ENCODE measurements around the gene TNFAIP2. TPM values are rescaled to one million over a fixed set of nuclear protein-coding genes. Genes with fewer than 3 reads are reported as not detected.

TNFAIP2 gene
- total RNA-seq, 1 experiment from 2014 or later = 397 TPM

DNA sequence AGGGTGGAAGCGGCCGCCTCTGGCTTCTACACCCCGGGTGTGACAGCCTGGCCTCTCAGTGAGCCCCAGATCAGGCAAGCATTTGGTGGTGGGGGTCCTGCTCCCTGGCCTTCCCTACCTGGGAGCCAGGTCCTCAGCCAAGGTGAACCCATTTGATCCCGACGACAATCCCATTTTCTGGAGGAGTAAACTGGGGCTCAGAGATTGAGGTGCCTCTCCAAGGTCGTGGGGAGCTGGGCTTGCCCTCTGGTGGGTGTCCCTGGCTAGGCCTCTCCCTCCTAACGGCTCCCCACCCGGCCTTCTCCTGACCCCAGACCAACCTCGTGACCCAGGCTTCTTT lies 31.4 kb upstream of the TNFAIP2 start:
- no peak for DNase-seq (ENCODE audit: extremely low read depth, low read depth)

DNA sequence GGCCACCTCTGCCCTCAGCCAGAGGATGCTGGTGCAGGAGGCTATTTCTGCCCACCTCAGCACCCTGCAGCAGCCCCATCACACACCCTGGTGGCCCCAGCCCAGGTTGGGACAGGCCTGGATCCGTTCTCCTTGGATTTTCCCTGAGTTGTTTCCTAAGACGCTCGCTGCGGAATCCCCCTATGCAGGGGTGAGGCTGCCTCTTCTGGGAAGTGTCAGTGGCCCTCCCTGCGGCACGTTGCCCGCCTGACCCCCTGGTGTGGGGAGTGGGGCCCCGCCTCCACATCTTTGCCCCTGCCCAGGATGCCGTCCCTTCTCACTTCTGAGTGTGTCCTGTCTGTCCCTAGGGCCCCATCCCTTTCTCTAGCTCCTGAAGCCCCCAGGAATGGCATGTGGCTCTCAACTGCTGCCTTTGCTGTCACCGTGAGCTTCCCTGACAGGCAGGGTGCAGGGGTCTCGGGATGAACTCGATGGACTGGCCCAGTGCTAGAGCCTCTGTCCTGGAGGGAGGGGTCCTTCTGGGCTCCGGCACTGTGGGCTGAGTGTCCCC lies 29.3 kb upstream of the TNFAIP2 start:
- no peak for DNase-seq (ENCODE audit: extremely low read depth, low read depth)

DNA sequence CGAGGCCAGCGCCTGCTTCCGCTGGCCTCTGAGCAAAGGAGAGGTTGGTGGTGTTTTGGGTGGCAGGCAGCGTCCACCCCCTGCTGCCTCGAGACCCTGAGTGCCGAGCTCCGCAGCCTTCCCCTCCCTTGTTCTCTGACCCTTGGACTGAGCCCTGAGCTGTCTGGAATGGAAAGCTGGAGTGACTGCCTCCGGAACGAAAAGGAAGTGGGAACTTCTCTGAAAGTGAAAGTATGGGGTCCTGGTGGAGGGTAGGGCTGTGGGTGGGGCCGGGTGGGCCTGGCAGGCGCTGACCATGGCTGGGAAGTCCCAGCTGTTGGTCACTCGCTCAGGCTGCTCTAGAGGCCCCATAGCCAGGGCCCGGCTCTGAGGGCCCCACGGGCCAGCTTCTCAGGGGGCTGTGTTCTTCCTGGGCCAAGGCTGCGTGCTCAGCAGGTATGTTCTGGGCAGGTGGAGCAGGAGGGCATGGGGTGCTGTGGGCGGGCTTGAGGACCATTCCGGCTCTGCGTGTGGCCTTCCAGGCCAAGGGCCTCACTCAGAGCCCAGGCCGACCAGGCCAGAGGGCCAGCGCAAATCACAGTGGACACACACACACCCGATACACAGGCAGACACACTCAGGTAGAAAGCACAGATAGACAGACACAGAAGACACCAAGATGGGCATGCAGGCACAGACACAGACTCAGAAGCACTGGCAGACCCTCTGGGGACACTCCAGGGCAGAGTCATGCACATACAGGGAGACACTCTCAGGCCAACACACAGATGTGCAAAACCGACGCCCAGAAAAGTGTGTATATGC lies 28.7 kb upstream of the TNFAIP2 start, which contains the start of gene EXOC3L4:
Gene EXOC3L4, plus strand, starts transcription at position 320 of the 804 bp plus-strand sequence. CDS start 5,495 bp downstream, outside the sequence.
- no peak for DNase-seq (ENCODE audit: extremely low read depth, low read depth)

DNA sequence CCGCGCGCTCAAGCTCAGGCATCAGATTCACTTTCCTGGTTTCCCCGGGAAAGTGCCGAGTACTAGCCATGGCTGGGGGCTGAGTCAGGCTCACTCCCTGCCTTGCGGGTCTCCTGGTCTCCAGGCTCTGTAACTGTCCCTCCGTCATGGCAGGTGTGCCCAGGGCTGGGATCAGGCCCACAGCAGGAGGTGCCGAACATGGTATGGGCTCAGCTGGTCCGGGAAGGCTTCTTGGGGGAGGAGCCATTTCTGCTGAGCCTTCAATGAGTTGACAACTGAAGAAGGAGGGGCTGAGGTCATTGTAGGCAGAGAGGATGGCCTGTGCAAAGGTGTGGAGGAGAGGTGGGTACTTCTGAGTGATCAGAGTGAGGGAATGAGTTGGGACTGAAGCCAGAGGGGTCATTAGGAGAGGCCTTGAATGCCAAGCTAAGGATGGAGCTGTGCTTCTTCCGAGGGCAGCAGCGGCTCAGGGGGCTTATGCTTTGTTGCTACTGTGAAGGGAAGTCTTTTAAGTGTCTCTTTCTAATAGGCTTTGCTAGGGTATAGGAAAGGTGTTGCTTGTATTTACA lies 28.0 kb upstream of the TNFAIP2 start:
- DNase-seq (ENCODE audit: extremely low read depth, low read depth) = no peak

DNA sequence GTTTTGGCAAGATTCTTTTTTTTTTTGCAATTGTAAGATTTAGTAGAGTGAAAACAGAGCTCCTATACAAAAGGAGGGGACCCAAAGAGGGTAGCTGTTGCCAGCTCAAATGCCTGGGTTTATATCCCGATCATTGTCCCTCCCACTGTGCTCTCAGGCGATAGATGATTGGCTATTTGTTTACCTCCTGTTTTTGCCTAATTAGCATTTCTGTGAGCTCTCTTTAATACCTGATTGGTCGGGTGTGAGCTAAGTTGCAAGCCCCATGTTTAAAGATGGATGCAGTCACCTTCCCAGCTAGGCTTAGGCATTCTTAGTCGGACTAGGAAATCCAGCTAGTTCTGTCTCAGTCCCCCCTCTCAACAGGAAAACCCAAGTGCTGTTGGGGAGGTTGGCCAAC lies 26.9 kb upstream of the TNFAIP2 start:
- DNase-seq (ENCODE audit: extremely low read depth, low read depth) = no peak

DNA sequence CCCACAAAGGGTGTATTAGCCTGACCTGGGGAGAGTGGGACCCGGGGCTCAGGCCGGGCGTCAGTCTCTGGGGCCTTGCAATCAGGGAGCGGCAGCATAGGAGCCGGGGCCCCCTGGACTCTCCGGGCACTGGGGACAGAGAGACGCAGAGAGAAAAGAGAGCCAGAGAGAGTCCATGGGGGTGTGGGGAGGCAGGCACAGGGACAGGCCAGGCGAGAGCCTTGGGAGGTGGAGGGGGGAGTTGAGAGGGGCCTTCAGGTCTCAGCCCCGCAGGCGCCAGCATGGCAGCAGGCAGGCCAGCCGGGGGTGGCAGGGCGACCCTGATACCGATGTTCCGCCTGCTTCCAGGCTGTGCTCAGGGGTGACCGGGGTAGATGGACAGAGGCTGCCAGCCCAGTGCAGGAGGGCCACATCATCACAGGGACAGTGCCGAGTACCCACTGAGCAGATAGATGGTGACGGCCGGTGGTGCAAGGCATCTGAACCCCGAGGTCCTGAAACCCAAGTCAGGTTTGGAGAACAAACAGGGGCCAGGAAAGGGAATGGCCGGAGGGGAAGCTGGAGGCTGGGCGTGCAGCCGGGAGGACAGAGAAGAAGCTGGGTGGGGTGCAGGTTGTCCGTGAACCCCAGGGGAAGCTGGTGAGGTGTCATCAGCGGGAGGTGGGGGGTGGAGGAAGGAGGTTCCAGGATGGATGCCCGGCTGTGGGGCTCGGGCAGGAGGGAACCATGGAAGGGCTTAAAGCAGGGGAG lies 25.8 kb upstream of the TNFAIP2 start:
- DNase-seq (ENCODE audit: extremely low read depth, low read depth) = no peak

DNA sequence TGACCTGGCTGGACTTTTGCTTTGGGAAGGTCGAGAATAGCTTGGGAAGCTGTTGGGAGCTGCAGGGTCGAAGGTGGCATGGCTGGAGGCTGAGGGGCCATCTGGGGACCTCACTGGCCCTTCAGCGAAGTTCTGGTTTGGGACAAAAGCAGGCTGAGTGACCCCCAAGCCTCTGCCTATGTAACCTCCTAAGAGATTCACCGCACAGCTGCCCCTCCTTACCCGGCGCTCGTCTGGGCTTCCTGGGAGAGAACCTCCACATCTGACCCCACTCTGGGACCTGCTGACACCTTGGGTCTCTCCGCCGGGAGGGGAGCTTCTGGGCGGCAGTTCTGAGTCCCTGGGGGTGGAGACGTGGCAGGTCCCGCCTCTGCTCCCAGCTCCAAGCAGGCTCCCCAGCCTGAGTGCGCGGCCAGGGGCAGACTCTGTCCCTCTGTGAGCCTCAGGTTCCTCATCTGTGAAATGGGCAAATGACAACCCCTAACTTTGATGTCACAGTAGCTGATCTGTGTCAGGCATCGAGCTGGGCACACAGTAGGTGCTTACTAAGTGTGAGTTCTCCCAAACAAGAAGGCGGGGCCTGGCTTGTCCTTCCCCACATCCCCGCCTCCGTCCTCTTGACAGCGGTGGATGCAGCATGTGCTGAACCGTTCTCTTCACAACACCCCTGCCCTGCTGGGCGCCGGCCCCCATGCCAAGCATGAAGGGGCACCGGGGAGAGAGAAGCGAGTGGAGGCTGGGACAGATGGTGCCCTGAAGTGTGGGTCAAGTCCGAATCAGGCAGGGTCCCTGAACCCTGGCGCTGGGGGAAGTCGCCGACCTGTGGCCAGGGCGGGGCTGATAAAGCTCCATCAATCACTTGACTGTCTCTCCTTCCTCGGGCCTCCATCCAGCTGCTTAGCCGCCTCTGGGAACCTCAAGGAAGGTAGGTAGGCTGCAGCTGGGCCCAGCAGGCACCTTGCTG lies 25.0 kb upstream of the TNFAIP2 start:
- DNase-seq (ENCODE audit: extremely low read depth, low read depth) = no peak

DNA sequence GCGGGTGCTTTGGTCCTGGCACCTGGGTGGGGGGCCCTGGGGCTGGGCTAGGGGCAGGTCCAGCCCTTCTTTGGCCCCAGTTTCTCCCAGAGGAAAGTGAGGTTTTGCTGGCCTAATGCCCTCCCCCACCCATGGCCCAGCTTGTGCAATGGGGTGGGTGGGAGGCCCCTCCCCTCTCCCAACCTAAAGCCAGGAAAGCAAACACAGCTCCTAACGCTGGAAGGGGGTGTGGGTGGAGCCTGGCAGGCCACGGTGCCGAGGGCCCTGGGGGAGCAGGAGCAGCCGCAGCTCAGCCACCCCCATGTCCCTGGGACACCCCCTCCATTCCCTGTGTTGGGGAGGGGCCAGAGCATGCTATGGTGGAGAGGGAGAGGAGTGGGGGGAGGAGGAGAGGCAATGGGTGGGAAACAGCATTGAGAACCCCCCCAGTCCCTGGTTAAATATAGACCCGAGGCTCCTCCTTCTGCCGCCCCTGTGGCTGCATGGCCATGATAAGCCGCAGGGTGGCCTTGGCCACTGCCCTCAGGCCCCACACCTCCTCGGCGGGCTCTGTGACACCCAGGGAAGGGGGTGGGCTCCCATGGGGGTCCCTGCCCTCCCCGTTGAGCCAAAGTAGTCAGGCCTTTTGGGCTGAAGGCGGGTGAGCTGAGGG lies 24.1 kb upstream of the TNFAIP2 start:
- DNase-seq (ENCODE audit: extremely low read depth, low read depth) = no peak

DNA sequence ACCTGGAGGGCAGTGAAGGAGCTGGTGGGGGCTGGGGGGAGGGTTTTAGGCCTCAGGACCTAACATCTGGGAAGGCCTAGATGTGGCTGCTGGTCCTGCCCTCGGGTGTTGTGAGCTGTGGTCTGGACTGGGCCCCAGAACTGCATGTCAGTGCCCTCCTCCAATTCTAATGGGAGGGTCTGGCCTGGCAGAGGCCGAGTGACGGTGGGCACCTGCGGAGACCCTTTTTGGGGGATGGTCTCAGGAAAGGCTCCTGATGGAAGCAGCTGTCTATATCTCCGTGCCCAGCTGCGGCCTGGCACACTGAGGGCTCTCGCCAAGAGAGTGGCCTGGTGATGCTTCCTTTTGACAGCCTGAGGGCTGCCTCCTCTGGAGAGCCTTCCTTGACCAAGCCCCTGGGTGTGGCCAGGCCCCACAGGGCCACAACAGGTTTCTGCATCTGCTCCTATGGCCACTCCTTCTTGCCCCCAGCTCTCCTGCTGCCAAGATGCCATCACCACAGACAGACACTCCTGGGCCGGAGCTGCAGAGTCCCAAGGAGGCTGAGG lies 23.5 kb upstream of the TNFAIP2 start:
- no peak for DNase-seq (ENCODE audit: extremely low read depth, low read depth)

DNA sequence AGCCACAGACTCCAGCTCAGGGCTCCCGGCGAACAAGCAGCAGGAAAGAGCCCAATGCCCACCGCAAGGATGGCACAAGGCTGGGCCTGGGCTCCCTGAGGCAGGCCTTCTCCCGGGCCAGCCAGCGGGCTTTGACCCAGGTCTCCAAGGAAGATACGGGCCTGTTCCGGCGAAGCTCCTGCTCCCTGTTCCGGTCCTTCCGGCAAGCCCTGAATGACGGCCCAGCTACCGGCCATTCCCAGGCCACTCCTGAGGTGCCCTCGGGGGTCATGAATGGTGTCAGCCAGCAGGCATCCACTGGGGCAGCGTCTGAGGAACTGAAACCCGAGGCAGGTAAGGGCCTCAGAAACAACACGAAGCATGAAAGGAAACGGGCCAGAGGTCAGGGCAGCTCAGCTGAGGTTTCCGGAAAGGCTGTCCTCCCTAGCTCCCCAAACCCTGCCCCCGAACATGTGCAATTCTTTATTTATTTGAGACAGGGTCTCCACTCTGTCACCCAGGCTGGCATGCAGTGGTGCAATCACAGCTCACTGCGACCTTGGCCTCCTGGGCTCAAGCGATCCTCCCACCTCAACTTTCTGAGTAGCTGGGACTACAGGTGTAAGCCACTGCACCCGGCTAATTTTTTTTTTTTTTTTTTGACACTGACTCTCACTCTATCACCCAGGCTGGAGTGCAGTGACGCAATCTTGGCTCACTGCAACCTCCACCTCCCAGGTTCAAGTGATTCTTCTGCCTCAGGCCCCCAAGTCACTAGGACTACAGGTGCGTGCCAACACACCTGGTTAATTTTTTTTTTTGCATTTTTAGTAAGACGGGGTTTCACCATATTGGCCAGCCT lies 22.8 kb upstream of the TNFAIP2 start:
- no peak for DNase-seq (ENCODE audit: extremely low read depth, low read depth)

DNA sequence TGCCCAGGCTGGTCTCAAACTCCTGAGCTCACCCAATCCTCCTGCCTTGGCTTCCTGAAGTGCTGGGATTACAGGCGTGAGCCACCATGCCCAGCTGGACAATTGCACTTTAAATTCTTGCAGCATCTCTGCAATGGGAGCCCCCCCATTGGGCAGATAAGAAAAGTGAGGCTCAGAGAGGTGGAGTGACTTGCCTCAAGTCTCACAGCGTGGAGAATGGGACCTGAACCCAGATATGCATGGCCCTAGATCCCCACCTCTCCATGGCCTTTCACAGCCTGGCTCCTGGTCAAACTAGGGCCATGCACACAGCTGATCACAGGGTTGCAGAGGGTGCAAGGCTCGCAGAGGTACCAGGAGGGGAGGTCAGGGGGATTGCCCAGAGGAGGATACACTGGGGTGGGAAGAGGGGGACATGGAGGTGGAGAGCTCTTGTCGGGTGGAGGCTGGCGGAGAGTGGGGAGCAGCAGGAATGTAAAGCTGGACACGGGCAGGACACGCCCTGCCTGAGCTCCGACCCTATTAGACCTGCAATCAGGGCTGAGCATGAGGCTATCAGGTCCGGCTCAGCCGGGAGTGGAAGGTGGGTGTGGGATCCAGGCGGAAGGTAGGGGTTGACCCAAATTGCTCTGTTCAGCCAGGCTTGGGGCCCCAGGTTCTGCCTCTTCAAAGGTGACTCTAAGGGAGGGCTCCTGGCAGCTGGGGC lies 21.9 kb upstream of the TNFAIP2 start:
- DNase-seq (ENCODE audit: extremely low read depth, low read depth) = no peak

DNA sequence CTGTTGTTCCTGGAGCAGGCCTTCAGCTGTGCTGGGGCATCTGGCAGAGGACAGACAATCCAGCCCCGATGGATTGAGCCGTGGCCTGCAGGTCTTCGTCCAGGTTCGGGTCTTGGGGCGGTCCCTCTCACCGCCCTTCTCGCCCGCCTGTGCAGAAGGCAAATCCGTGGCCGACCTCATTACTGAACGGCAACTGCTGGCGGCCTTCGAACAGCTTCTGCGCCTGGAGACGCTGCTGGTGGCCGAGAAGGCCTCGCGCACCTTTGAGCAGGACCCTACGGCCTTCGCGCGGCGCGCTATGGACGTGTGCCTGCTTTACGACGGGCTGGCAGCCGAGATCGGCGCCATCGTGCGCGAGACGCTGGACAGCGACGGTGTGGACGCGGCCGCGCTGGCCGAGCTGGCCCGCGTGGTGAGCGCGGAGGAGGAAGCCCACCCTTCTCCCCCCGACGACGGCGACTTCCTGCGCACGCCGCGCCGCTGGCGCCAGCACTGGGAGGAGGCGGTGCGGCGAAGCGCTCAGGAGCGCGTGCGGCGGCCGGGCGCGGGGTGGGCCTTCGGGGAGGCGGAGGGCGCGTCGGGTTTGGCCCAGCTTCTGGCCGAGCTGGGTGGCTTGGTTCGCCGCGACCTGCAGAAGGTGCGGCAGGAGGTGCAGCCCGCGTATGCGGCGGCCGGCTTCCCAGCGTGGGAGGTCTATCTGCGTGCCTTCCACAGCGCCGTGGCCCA lies 21.1 kb upstream of the TNFAIP2 start:
- no peak for DNase-seq (ENCODE audit: extremely low read depth, low read depth)

DNA sequence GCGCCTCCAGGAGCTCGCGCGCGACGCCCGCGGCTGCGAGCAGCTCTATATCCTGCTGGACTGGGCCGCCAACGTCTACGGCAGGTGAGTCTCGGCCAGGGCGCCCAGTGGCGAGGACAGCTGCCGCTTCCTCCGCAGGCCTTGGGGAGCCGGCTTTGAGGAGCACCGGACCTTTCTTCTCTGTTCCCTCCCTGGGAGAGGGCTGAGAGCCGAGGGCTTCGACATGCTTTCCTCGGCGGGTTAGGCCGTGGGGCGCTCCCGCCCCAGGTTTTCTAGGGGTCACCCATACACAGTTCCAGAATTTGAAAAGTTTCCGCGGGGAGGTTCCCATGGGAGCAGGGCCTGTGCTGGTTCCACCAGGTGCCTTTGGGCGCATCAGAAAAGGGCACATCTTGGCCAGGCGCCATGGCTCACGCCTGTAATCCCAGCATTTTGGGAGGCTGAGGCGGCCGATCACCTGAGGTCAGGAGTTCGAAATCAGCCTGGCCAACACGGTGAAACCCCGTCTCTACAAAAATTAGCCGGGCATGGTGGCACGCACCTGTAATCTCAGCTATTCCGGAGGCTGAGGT lies 20.5 kb upstream of the TNFAIP2 start:
- DNase-seq (ENCODE audit: extremely low read depth, low read depth) = no peak

DNA sequence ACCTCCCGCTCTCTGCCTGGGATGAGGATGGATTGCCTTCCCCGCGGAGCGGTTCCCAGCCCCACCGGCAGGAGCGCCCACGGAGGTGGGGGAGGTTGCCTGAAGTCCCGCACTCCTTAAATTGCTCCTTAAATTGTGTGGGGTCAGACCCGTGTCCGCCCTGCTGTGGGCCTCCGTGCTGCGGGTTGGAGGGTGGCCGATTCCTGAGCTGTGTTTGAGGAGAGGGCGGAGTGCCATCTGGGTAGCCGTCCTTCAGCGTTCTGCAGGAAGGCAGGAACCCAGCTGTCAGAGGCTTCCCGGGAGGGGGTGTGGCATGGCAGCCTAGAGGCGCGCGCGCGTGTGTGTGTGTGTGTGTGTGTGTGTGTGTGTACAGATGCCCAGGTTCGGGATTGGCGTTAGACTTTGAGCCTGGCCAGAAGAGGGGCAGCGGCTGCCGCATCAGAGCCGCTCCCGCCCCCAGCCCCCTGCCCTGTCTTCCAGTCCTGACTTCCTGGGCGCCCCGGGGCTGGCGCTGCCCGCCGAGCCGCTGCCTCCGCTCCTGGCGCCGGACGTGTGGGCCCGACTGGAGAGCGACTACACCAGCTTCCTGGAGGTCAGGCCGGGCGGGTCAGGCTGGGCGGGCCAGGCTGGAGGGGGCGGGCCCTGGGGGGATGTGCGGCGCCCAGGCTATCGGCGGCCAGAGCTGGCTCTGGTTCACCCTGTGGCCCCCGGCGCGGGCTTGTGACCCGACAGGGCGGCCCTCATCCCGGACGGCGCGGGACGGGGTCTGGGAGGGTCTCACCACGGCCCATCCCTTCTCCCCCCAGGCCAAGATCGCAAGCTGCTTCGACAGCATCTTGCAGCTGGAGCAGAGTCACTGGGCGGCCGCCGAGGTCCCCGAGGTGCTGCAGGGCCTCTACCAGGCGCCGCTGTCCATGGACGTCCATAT lies 19.5 kb upstream of the TNFAIP2 start:
- peak; percentile 62 for DNase-seq (ENCODE audit: extremely low read depth, low read depth)

DNA sequence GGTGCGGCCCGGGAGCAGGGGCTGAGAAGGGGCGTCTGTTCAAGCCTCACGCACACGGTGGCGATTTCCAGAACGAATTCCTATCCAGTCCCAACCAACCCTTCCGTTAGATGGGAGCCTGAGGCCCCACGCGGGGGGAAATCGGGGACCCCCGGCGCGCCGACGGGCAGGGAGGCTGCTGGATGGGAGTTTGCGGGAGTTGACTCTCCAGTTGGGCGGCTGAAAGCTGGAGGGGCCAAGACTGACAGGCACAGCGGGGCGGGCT lies 18.9 kb upstream of the TNFAIP2 start:
- DNase-seq (ENCODE audit: extremely low read depth, low read depth) = no peak
